HEK293T (cell line): ENCODE data around the gene CHCHD5.

ENCODE experiments used
- ARNT ChIP-seq: fragments of 450-650 bp; IDR thresholded peaks from 2 replicates; pipeline ENCODE4 v1.6.1; 2017; ENCODE audit warnings: mild to moderate bottlenecking
- BHLHE40 ChIP-seq: fragments of 450-650 bp; IDR thresholded peaks from 2 replicates; pipeline ENCODE4 v1.6.1; 2016; ENCODE audit warnings: mild to moderate bottlenecking, moderate library complexity, borderline replicate concordance
- CTBP1 ChIP-seq: fragments of 450-650 bp; IDR thresholded peaks from 2 replicates; pipeline ENCODE4 v1.6.1; 2016; ENCODE audit warnings: borderline replicate concordance
- FOXA1 ChIP-seq: fragments of 450-650 bp; IDR thresholded peaks from 2 replicates; pipeline ENCODE4 v1.6.1; 2016; ENCODE audit warnings: mild to moderate bottlenecking
- FOXK2 ChIP-seq: fragments of 450-650 bp; IDR thresholded peaks from 2 replicates; pipeline ENCODE4 v1.6.1; 2016; ENCODE audit warnings: mild to moderate bottlenecking
- FOXM1 ChIP-seq: fragments of 450-650 bp; IDR thresholded peaks from 2 replicates; pipeline ENCODE4 v1.6.1; 2017; ENCODE audit warnings: mild to moderate bottlenecking, borderline replicate concordance
- HDGF ChIP-seq: fragments of 450-650 bp; IDR thresholded peaks from 2 replicates; pipeline ENCODE4 v1.6.1; 2017; ENCODE audit warnings: antibody characterized with exemption, borderline replicate concordance
- L3MBTL2 ChIP-seq: fragments of 450-650 bp; conservative IDR thresholded peaks from 2 replicates; pipeline ENCODE4 v1.6.1; 2016; ENCODE audit warnings: mild to moderate bottlenecking
- PKNOX1 ChIP-seq: fragments of 450-650 bp; IDR thresholded peaks from 2 replicates; pipeline ENCODE4 v1.6.1; 2016
- SP1 ChIP-seq: fragments of 450-650 bp; IDR thresholded peaks from 2 replicates; pipeline ENCODE4 v1.6.1; 2017
- TARDBP ChIP-seq: fragments of 450-650 bp; IDR thresholded peaks from 2 replicates; pipeline ENCODE4 v1.6.1; 2016
- ZNF384 ChIP-seq: fragments of 450-650 bp; IDR thresholded peaks from 2 replicates; pipeline ENCODE4 v1.6.1; 2016

GRCh38 chr2:112542123-112542983 is 42.1 kb upstream of the CHCHD5 start, which contains the start of gene POLR1B:
- TF ChIP-seq FOXA1 (no peak), TARDBP (no peak), CTBP1 (0 out of 2 replicates have a peak, but pooled peaks have one; percentile 4), PKNOX1 (no peak; the same call in 1 of the 2 replicates), SP1 (no peak), BHLHE40 (no peak), ARNT (no peak), HDGF (no peak), FOXM1 (no peak), L3MBTL2 (peak; percentile 96), FOXK2 (no peak), ZNF384 (no peak)
